Activated naive CD8-positive, alpha-beta T cell treated with anti-CD3 and anti-CD28 coated beads, Interleukin-2, amount 50 U/mL, for 16 hours (primary cell): Measurements from ENCODE around the gene IPO7.
A peak's percentile ranks its signal among the peaks of the same experiment; 100 is the strongest.
"Not testable (repeated sequence)": the region's sequence is repeated elsewhere in the genome, so short reads cannot be mapped to it uniquely, and the experiment has no call there.

Experiments used
- DNase-seq: peaks from one replicate; pipeline ENCODE4 v3.0.0-alpha.2; 2020; ENCODE audit warnings: low read depth, low spot score

The IPO7 gene

GRCh38 chr11:9397746-9398680, 13.6 kb downstream of the IPO7 start:
- DNase-seq: no peak

DNA sequence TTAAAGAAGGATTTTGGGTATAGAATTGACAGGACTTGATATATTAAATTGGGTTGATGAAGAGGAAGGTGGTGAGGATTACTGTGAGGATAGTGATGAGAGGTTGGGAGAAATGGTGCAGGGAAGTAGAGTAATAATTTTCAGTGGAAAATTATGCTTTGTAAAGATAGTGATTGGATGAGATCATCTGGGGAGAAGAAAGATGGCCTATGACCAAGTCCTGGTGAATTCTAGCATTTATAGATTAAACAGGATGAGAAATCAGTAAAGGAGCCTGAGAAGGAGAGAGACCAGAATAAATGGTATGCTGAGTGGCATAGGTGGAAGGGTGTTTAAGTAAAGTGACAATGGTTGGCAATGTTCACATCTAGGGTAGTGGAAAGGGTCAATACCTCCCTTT, 15.0 kb downstream of the IPO7 start:
- DNase-seq: no peak

- not testable (repeated sequence) for DNase-seq
These were observed 17.4 kb downstream of the IPO7 start for GRCh38 chr11:9401884-9402283.

GRCh38 chr11:9428706-9429105, 44.3 kb downstream of the IPO7 start:
- no peak for DNase-seq

GRCh38 chr11:9438611-9439010, 54.2 kb downstream of the IPO7 start:
- no peak for DNase-seq

GRCh38 chr11:9446230-9446629, 61.8 kb downstream of the IPO7 start:
- DNase-seq: no peak

GRCh38 chr11:9448576-9449352, 64.3 kb downstream of the IPO7 start:
- DNase-seq: no peak

GRCh38 chr11:9452023-9452422, 67.6 kb downstream of the IPO7 start:
- not testable (repeated sequence) for DNase-seq

- no peak for DNase-seq
These were observed 71.3 kb downstream of the IPO7 start for GRCh38 chr11:9455722-9456121.

GRCh38 chr11:9459667-9460321, 75.3 kb downstream of the IPO7 start:
- no peak for DNase-seq

- peak; percentile 100 for DNase-seq
These were observed 76.0 kb downstream of the IPO7 start, which contains the start of gene ZNF143 for GRCh38 chr11:9460322-9461062. Gene ZNF143 (plus strand): TSS chr11:9461012. CDS start chr11:9471309, 10,297 bp downstream.

DNA sequence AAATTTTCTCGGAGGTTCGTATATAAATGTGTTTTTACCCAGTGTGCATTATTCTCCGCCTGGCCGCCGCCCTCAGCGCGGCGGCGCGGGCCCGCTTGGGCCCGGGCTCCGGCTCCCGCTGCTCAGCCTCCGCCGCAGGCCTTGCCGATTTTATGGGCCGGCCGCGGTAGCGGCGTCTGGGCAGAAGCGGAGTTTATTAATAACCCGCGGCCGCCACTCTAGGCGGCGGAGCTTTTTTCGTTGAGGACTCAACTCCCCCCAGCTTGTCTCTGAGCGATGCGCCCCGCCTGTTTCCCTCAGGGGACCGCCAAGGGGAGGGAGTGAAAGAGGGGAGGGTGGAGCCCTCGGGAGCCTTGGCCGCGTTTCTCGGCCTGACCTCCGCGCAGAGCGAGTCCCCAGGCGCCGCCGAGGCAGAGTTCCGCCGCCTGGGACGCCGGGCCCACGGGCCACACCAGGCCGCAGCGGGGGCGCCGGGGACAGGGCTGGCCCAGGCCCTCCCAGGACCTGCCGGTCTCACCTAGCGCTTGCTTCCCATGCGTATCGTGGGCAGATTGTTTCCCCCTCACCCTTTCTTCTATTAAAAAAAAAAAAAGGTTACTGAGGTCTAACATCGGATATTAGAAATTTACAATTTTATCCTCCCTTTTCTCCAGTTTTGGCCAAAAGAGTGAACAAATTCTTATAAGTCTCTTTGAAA, 76.8 kb downstream of the IPO7 start:
- DNase-seq: peak; percentile 40

DNA sequence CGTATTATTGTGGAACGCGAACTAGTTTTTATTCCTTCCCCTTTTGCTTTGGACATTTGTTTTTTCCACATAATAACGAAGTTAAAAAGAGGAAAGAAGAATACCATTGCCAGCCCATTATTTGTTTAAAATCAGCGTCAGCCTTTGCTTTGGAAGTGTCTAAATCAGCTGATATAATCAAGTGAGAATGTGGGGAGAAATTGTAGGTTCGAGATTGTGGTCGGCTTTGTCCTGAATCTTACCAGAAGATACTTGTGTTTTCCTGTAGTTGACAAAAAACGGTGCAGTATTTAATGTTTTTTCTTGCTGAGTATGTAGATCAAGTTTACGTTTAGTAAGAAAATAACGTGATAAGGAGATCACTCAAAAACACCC, 77.3 kb downstream of the IPO7 start:
- DNase-seq: no peak

GRCh38 chr11:9462172-9462799, 77.8 kb downstream of the IPO7 start:
- no peak for DNase-seq

DNA sequence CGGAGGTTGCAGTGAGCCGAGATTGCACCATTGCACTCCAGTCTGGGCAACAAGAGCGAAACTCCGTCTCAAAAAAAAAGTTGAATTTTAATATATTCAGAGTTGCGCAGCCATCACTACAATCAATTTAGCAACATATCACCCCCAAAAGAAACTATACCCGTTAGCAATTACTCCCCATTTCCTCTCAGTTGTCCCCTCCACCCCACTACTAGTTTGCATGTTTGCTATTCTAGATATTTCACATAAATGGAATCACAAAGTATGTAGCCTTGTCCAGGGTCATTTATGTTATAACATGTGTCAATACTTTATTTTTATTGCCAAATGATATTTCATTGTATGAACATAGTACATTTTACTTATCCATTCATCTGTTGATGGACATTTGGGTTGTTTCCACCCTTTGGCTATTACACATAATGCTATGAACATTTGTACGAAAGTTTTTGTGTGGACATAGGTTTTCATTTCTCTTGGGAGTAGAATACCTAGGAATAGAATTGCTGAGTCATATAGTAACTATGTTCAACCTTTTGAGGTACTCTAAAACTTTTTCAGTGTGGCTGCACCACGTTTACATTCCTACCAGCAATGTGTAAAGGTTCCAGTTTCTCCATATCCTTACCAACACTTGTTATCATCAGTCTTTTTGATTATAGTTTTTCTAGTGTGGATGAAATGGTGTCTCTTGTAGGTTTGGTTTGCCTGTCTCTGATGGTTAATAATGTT, 78.5 kb downstream of the IPO7 start:
- DNase-seq: no peak

DNA sequence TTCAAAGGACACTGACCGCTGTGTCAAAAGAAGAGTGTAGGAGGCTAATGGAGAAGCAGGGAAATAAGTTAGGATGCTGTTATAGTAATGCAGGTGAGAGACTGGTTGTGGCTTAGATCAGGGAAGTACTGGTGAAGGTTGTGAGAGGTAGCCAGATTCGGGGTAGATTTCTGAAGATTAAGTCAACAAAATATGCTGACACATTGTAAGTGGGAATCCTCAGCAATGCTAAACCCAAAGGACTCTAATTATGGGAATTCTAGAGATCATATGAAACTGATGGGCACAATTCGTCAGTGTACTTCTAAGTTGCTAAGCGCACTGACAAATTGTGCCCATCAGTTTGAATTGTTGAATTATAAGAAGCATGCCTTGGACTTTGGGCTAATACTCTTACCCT, 86.3 kb downstream of the IPO7 start:
- no peak for DNase-seq

- DNase-seq: no peak
These were observed 89.0 kb downstream of the IPO7 start for GRCh38 chr11:9473408-9473807.

DNA sequence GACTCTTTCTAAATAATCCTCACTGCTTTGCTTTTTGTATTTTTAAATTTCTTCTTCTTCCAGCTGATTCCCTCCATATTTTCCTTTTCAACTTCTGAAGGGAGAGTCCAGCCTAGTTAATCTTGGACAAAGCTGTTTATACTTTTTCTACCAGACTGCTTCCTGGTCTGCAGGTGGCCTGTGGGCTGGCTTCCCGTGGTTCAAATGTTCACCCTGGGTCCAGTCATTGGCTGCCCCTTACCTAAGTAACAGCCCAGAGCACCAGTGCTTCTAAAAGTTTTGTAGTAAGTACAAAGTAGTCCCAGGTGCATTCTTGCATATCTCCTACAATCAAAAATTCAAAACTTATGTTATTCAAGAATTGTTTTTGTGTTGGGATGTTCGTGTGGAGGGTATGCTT, 95.4 kb downstream of the IPO7 start:
- DNase-seq: no peak

DNA sequence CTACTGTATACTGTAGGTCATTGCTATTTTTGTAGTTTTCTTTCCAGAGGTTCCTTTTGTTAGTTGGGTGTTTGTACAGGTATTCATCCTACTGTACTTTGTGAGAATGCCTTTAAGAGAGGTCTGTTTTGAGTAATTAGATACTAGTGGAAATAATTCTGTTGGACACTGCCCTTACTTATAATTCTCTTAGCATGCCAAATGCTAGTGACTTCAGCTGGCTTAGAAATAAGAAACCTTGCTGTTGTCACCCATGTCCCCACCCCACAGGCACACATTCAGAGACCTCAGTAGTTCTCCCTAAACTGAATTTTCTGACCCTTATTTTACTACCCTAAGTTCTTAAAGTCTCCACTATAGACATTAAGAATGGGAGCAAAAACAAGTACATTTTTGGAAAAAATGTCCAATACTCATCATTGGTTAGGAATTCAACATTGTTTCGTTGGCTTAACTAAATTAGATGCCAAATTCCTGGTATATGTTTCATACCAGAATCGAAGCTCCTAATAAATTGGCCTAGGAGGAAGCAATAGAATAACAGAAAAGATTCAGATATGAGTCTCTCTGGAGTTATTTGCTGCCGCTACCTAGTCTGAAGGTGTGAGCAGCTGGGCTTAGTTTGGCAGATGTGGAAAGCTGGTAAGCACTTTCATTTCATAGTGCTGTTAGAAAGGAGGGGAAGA, 104.8 kb downstream of the IPO7 start:
- DNase-seq: no peak
